ENCODE data around the gene TBXA2R.
"Not testable (repeated sequence)": the region's sequence is repeated elsewhere in the genome, so short reads cannot be mapped to it uniquely, and the experiment has no call there.

- TF ChIP-seq CTCF (conservative IDR thresholded peaks at IDR 0.05; ENCODE audit: low read length); EZH2phosphoT487 (IDR thresholded peaks at IDR 0.05; ENCODE audit: borderline replicate concordance): not testable (repeated sequence)
Measured at GRCh38 chr19:3570042-3570441, 36.6 kb downstream of the TBXA2R start.

All from Loucy (cell line).